Measurements from ENCODE around the gene SLC7A14.
"Not testable (repeated sequence)": the region's sequence is repeated elsewhere in the genome, so short reads cannot be mapped to it uniquely, and the experiment has no call there.

Gene SLC7A14

GRCh38 chr3:170572665-170573253 lies 13.1 kb downstream of the SLC7A14 start:
- 0 out of 22 replicates have a peak overlapping the region, but pooled peaks of 1 of the 11 experiments have one; percentile 23 for H3K27ac ChIP-seq
- H3K9ac ChIP-seq: no peak overlapping the region
- H3K4me2 ChIP-seq: peak overlapping the region in 3 of 11 experiments; percentile 4 to 55 (median 54); a peak in 5 of 22 replicates

GRCh38 chr3:170567598-170567997 lies 18.3 kb downstream of the SLC7A14 start:
- not testable (repeated sequence) for H3K4me2 ChIP-seq; H3K36me3 ChIP-seq; H3K27ac ChIP-seq; H3K9ac ChIP-seq; H4K20me1 ChIP-seq; H3K9me3 ChIP-seq (replicated peaks in 1 of 11); H3K4me3 ChIP-seq; H3K27me3 ChIP-seq
- peaks cover 0 to 33% (median 12%) of the 10 kb centered on the region in 10 experiments; a peak in 11 of 20 replicates for H3K4me1 ChIP-seq

More at GRCh38 chr3:170572665-170573253, 13.1 kb downstream of the SLC7A14 start:
- no peak for TF ChIP-seq Cebpa-rat (IDR thresholded peaks at IDR 0.05)
- H3K27me3 ChIP-seq: no peaks in the 10 kb centered on the region
- no peak overlapping the region for H3K4me3 ChIP-seq
- peaks cover 0 to 25% (median under 1%) of the 10 kb centered on the region in 10 experiments; a peak in 9 of 20 replicates for H3K4me1 ChIP-seq
- no peaks in the 10 kb centered on the region for H3K36me3 ChIP-seq
- no peaks in the 10 kb centered on the region; a peak in 1 of 22 replicates for H3K9me3 ChIP-seq (replicated peaks in 1 of 11)
- no peaks in the 10 kb centered on the region for H4K20me1 ChIP-seq

- Histone ChIP-seq H3K27me3 (no peaks in the 10 kb centered on the region), H3K9me3 (replicated peaks in 1 of 11) (no peaks in the 10 kb centered on the region), H3K4me3 (no peak overlapping the region), H3K4me2 (peak overlapping the region in 1 of 11 experiments; percentile 60; a peak in 1 of 22 replicates), H3K27ac (no peak overlapping the region), H3K4me1 (peaks cover 0 to 30% (median 12%) of the 10 kb centered on the region in 10 experiments; a peak in 11 of 20 replicates), H3K36me3 (no peaks in the 10 kb centered on the region), H3K9ac (no peak overlapping the region), H4K20me1 (no peaks in the 10 kb centered on the region)
- TF ChIP-seq Cebpa-rat (IDR thresholded peaks at IDR 0.05): no peak
Measured at GRCh38 chr3:170566413-170566812, 19.5 kb downstream of the SLC7A14 start.

- Histone ChIP-seq H3K4me2 (peak overlapping the region in 4 of 11 experiments; percentile 32 to 73 (median 54); a peak in 7 of 22 replicates), H4K20me1 (no peaks in the 10 kb centered on the region), H3K4me1 (peaks cover 0 to 30% (median 12%) of the 10 kb centered on the region in 10 experiments; a peak in 11 of 20 replicates), H3K27ac (no peak overlapping the region), H3K4me3 (no peak overlapping the region), H3K9me3 (replicated peaks in 1 of 11) (no peaks in the 10 kb centered on the region), H3K9ac (no peak overlapping the region), H3K27me3 (no peaks in the 10 kb centered on the region), H3K36me3 (no peaks in the 10 kb centered on the region)
- TF ChIP-seq Cebpa-rat (IDR thresholded peaks at IDR 0.05): no peak
Measured at GRCh38 chr3:170565495-170565894, 20.4 kb downstream of the SLC7A14 start.

GRCh38 chr3:170564664-170565063 lies 21.2 kb downstream of the SLC7A14 start:
- Histone ChIP-seq H3K9ac (no peak overlapping the region), H3K27me3 (no peaks in the 10 kb centered on the region), H3K4me2 (peak overlapping the region in 9 of 11 experiments; percentile 1 to 73 (median 20); a peak in 15 of 22 replicates), H4K20me1 (no peaks in the 10 kb centered on the region), H3K4me3 (no peak overlapping the region), H3K4me1 (peaks cover 0 to 30% (median 12%) of the 10 kb centered on the region in 10 experiments; a peak in 11 of 20 replicates), H3K36me3 (no peaks in the 10 kb centered on the region), H3K9me3 (replicated peaks in 1 of 11) (no peaks in the 10 kb centered on the region), H3K27ac (no peak overlapping the region)
- TF ChIP-seq Cebpa-rat (IDR thresholded peaks at IDR 0.05): no peak

- peak overlapping the region in 9 of 11 experiments; percentile 1 to 73 (median 20); a peak in 16 of 22 replicates for H3K4me2 ChIP-seq
- H3K4me3 ChIP-seq: no peak overlapping the region
- peaks cover 0 to 30% (median 12%) of the 10 kb centered on the region in 10 experiments; a peak in 11 of 20 replicates for H3K4me1 ChIP-seq
- no peaks in the 10 kb centered on the region for H3K36me3 ChIP-seq
- no peaks in the 10 kb centered on the region for H4K20me1 ChIP-seq
- TF ChIP-seq Cebpa-rat (IDR thresholded peaks at IDR 0.05): no peak
- no peak overlapping the region for H3K9ac ChIP-seq
- H3K9me3 ChIP-seq (replicated peaks in 1 of 11): no peaks in the 10 kb centered on the region
- H3K27ac ChIP-seq: no peak overlapping the region
- no peaks in the 10 kb centered on the region for H3K27me3 ChIP-seq
Measured at GRCh38 chr3:170563712-170564423, 22.0 kb downstream of the SLC7A14 start.

GRCh38 chr3:170562080-170562479 lies 23.8 kb downstream of the SLC7A14 start:
- Histone ChIP-seq H4K20me1 (no peaks in the 10 kb centered on the region), H3K4me3 (no peak overlapping the region), H3K9me3 (replicated peaks in 1 of 11) (no peaks in the 10 kb centered on the region), H3K27me3 (no peaks in the 10 kb centered on the region), H3K9ac (no peak overlapping the region), H3K27ac (no peak overlapping the region), H3K4me2 (no peak overlapping the region), H3K4me1 (peaks cover 0 to 30% (median 12%) of the 10 kb centered on the region in 10 experiments; a peak in 11 of 20 replicates), H3K36me3 (no peaks in the 10 kb centered on the region)
- no peak for TF ChIP-seq Cebpa-rat (IDR thresholded peaks at IDR 0.05)

- Histone ChIP-seq H3K9ac (no peak overlapping the region), H3K27ac (no peak overlapping the region), H3K9me3 (replicated peaks in 1 of 11) (no peaks in the 10 kb centered on the region), H3K36me3 (no peaks in the 10 kb centered on the region), H4K20me1 (no peaks in the 10 kb centered on the region), H3K4me2 (no peak overlapping the region), H3K4me3 (no peak overlapping the region), H3K27me3 (no peaks in the 10 kb centered on the region), H3K4me1 (peaks cover 0 to 25% (median 12%) of the 10 kb centered on the region in 10 experiments; a peak in 11 of 20 replicates)
- TF ChIP-seq Cebpa-rat (IDR thresholded peaks at IDR 0.05): no peak
Measured at GRCh38 chr3:170560717-170561382, 25.0 kb downstream of the SLC7A14 start.

GRCh38 chr3:170560296-170560695 lies 25.6 kb downstream of the SLC7A14 start:
- Histone ChIP-seq H3K27me3 (no peaks in the 10 kb centered on the region), H3K4me3 (no peak overlapping the region), H3K27ac (no peak overlapping the region), H3K4me2 (no peak overlapping the region), H3K9ac (no peak overlapping the region), H4K20me1 (no peaks in the 10 kb centered on the region), H3K36me3 (no peaks in the 10 kb centered on the region), H3K9me3 (replicated peaks in 1 of 11) (no peaks in the 10 kb centered on the region), H3K4me1 (peaks cover 0 to 19% (median 12%) of the 10 kb centered on the region in 10 experiments; a peak in 11 of 20 replicates)
- TF ChIP-seq Cebpa-rat (IDR thresholded peaks at IDR 0.05): no peak
